CD8-positive, alpha-beta memory T cell (primary cell): ENCODE results near the gene VIPAS39. TPM values are rescaled to one million over a fixed set of nuclear protein-coding genes. Genes with fewer than 3 reads are reported as not detected.

Source experiments
- CTCF ChIA-PET: fragments of 350-600 bp; sonication (Branson Sonifier 250); formaldehyde crosslinking; loops from one replicate; lab custom pipeline; 2021; ENCODE audit warnings: antibody characterized with exemption; lab: Charles Lee
- POLR2A ChIA-PET: fragments of 350-600 bp; sonication (Branson Sonifier 250); formaldehyde crosslinking; loops from one replicate; lab custom pipeline; 2021; ENCODE audit warnings: antibody characterized with exemption; lab: Charles Lee
- DNase-seq, 5 donors: peaks; one replicate each; pipeline versions ENCODE4 v3.0.0 to v3.0.0-alpha.2; 2020 to 2022; ENCODE audit warnings: mixed read lengths in 1 of 5
- H3K27ac ChIP-seq: one replicate; pipeline ENCODE4 v1.7.0; 2013; ENCODE audit warnings: low read depth, mild to moderate bottlenecking, low read length, moderate library complexity
- H3K27me3 ChIP-seq: 2 replicates; pipeline ENCODE4 v1.7.0; 2013; ENCODE audit warnings: low read length, mild to moderate bottlenecking; ENCODE audit not compliant: insufficient read depth, poor library complexity, severe bottlenecking
- H3K36me3 ChIP-seq: 2 replicates; pipeline ENCODE4 v1.7.0; 2013; ENCODE audit warnings: mild to moderate bottlenecking, low read length, moderate library complexity; ENCODE audit not compliant: insufficient read depth
- H3K4me1 ChIP-seq: 2 replicates; pipeline ENCODE4 v1.7.0; 2013; ENCODE audit warnings: mild to moderate bottlenecking, low read length, moderate library complexity; ENCODE audit not compliant: insufficient read depth
- H3K4me3 ChIP-seq: 2 replicates; pipeline ENCODE4 v1.7.0; 2013; ENCODE audit warnings: mild to moderate bottlenecking, low read length
- H3K9me3 ChIP-seq: 2 replicates; pipeline ENCODE4 v1.7.0; 2013; ENCODE audit warnings: mild to moderate bottlenecking, low read length
- H3K27ac Mint-ChIP-seq, 8 donors: one replicate each; pipeline ENCODE4 v1.8.0; 2020 to 2021; ENCODE audit warnings: mixed read lengths in 8 of 8, mild to moderate bottlenecking in 6 of 8, inconsistent platforms in 3 of 8, moderate library complexity in 3 of 8
- H3K27me3 Mint-ChIP-seq, 2 donors: one replicate each; pipeline ENCODE4 v1.8.0; 2020 to 2021; ENCODE audit warnings: mixed read lengths in 2 of 2, mild to moderate bottlenecking in 1 of 2, moderate library complexity in 1 of 2
- H3K36me3 Mint-ChIP-seq, 3 donors: one replicate each; pipeline ENCODE4 v1.8.0; 2020 to 2021; ENCODE audit warnings: mixed read lengths in 3 of 3, inconsistent platforms in 1 of 3, mild to moderate bottlenecking in 1 of 3
- H3K4me1 Mint-ChIP-seq, 3 donors: one replicate each; pipeline ENCODE4 v1.8.0; 2020 to 2021; ENCODE audit warnings: mixed read lengths in 3 of 3, inconsistent platforms in 1 of 3, mild to moderate bottlenecking in 1 of 3
- H3K4me3 Mint-ChIP-seq, 7 donors: one replicate each; pipeline ENCODE4 v1.8.0; 2020 to 2021; ENCODE audit warnings: mixed read lengths in 7 of 7, mild to moderate bottlenecking in 6 of 7, moderate library complexity in 4 of 7, inconsistent platforms in 2 of 7
- H3K9me3 Mint-ChIP-seq, 5 donors: one replicate each; pipeline ENCODE4 v1.8.0; 2020 to 2022; ENCODE audit warnings: mixed read lengths in 5 of 5, mild to moderate bottlenecking in 3 of 5, moderate library complexity in 2 of 5, inconsistent platforms in 1 of 5
- polyA plus RNA-seq: library from polyadenylated mRNA; unstranded; fragments of 300-500 nt; fragmentation: Illumina TruSeq; gene quantifications from one replicate; pipeline ENCODE4 v1.2.3, GENCODE V29; 2021
- total RNA-seq, 2 experiments: library from RNA; stranded (reverse); gene quantifications; one replicate each; pipeline ENCODE4 v1.2.3, GENCODE V29; 2021

Gene VIPAS39
- total and polyA plus RNA-seq, 3 experiments from 2014 or later, result 9.8 to 19.6 (median 18.7) TPM

DNA sequence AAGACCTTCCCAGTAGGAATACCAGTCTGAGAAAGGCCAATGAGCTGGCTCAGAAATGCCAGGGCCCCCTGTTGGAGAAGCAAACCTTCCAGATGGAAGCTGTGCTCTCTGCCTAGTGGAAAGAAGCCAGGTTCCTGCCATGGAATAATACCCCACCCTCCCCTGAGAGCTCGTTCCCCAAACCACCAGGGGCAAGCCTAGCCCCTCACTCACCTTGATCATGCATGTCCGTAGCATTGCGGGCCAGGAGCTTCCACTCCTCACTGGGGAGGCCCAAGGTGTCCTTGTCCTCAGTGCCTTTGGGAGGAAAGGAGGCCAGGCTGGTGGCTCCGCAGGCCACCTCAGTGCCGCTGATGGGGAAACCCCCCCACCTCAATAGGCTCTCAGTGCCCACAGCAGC is 20.6 kb upstream of the VIPAS39 start:
- Mint-ChIP-seq H3K4me1 (no peaks in the 10 kb centered on the region), H3K27ac (peak overlapping the region in 2 of 8 donors; percentile 20 to 34), H3K36me3 (no peaks in the 10 kb centered on the region), H3K27me3 (peaks cover 0 to 3% of the 10 kb centered on the region in 2 donors), H3K9me3 (no peaks in the 10 kb centered on the region), H3K4me3 (no peak overlapping the region)
- Histone ChIP-seq H3K27ac (no peak overlapping the region), H3K27me3 (no peaks in the 10 kb centered on the region), H3K36me3 (no peaks in the 10 kb centered on the region), H3K9me3 (no peaks in the 10 kb centered on the region), H3K4me3 (no peak overlapping the region), H3K4me1 (no peaks in the 10 kb centered on the region)
- CTCF ChIA-PET, result no interaction called here
- no peak for DNase-seq
- POLR2A ChIA-PET, result interaction anchor here (0.6 kb wide), 1 partner anchor 10 kb away, joined by 3 read pairs; no protein-coding TSS in a partner anchor

DNA sequence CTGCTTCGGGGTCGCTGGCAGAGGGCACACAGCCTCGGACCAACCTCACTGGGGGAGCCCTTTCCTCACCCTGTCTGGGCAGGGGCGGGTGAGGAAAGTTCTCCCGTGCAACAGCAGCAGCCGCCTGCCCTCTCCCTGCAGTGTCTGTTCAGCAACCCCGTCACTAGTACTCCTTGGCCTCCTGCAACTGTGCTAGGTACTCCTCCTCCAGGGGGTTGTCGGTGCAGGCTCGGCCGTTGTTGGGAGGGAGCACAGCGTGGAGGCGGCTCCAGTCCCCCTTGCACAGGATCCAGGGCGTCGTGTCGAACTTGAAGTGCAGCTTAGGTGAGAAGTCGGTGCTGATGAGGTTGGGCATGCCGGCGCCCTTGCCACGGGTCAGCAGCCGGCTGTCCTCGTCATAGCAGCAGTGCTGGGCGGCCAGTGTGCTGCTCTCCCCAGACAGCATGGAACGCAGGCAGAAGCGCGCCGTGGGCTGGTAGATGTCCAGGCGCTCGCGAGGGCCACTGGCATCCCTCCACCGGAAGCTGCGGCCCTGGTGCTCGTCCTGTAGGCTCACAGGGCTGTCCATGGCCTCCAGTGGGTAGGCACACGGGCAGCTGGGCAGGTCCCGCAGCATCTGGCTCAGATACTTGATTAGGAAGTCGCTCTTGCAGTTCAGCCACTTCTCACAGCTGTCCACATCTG is 18.2 kb upstream of the VIPAS39 start:
- Histone ChIP-seq H3K4me3 (no peak overlapping the region), H3K9me3 (no peaks in the 10 kb centered on the region), H3K36me3 (no peaks in the 10 kb centered on the region), H3K27me3 (no peaks in the 10 kb centered on the region), H3K27ac (no peak overlapping the region), H3K4me1 (no peaks in the 10 kb centered on the region)
- Mint-ChIP-seq H3K4me3 (no peak overlapping the region), H3K4me1 (no peaks in the 10 kb centered on the region), H3K9me3 (no peaks in the 10 kb centered on the region), H3K27ac (no peak overlapping the region), H3K36me3 (no peaks in the 10 kb centered on the region), H3K27me3 (peaks cover 0 to 3% of the 10 kb centered on the region in 2 donors)
- POLR2A ChIA-PET, result no interaction called here
- CTCF ChIA-PET, result no interaction called here
- no peak for DNase-seq

DNA sequence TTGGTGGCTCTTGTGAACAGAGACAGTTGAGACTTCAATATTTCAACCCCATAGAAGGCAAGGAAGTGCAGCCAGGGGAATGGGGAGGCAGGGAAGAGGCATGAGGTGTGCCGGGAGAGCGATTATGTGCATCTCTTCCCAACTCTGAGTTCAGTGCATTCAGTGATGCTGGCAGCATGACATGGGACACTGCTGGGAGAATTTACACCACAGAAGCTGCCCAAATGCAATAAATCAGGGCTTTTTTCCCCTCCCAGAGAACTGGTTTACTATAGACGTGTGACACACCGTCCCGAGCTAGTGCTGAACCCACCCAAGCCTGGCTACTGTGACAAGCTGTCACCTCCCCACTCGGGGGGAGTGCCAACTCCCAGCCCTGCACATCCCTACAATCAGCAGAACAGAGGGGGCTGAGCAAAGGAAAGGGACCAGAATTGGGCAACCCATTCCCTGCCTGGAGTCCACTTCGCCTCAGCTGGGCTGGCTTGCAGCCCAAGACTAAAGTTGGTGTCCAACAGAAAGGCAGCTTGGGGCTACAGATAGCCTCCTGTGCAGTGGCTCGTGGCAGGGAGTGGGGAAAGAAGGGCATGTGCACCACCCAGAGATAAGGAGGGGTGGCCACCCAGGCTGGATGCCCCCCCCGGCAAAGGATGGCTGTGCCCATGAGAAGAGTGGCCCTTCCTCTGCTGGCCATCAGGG is 17.2 kb upstream of the VIPAS39 start:
- H3K4me3 Mint-ChIP-seq, result no peak overlapping the region
- Histone ChIP-seq H3K27ac (no peak overlapping the region), H3K36me3 (no peaks in the 10 kb centered on the region), H3K27me3 (no peaks in the 10 kb centered on the region), H3K4me3 (no peak overlapping the region), H3K9me3 (no peaks in the 10 kb centered on the region), H3K4me1 (no peaks in the 10 kb centered on the region)
- H3K4me1 Mint-ChIP-seq, result no peaks in the 10 kb centered on the region
- CTCF ChIA-PET, result no interaction called here
- H3K36me3 Mint-ChIP-seq, result peaks cover 0 to 2% (median under 1%) of the 10 kb centered on the region in 3 donors
- peak overlapping the region in 1 of 8 donors; percentile 74 for H3K27ac Mint-ChIP-seq
- H3K9me3 Mint-ChIP-seq, result no peaks in the 10 kb centered on the region
- POLR2A ChIA-PET, result no interaction called here
- DNase-seq, result no peak
- peaks cover 0 to 3% of the 10 kb centered on the region in 2 donors for H3K27me3 Mint-ChIP-seq

DNA sequence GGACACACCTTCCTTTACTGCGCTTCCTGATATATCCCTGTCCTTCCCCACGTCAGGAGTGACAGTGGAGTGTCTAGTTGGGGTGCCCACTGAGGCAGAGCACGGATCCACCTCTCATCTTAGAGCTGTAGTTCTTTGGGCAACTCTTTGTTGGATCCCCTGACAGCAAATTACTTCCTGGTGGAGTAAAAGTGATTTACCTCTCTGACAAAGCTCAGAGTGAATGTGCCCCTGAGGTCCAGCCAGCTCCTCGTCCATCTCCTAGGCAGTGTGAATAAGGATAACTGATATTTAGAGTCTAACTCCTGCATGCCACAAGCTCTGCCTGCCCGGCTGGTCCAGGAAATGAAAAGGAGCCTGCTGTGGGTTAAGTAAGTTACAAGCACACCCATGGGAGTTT is 16.5 kb upstream of the VIPAS39 start:
- Histone ChIP-seq H3K4me1 (no peaks in the 10 kb centered on the region), H3K27ac (no peak overlapping the region)
- CTCF ChIA-PET, result no interaction called here

DNA sequence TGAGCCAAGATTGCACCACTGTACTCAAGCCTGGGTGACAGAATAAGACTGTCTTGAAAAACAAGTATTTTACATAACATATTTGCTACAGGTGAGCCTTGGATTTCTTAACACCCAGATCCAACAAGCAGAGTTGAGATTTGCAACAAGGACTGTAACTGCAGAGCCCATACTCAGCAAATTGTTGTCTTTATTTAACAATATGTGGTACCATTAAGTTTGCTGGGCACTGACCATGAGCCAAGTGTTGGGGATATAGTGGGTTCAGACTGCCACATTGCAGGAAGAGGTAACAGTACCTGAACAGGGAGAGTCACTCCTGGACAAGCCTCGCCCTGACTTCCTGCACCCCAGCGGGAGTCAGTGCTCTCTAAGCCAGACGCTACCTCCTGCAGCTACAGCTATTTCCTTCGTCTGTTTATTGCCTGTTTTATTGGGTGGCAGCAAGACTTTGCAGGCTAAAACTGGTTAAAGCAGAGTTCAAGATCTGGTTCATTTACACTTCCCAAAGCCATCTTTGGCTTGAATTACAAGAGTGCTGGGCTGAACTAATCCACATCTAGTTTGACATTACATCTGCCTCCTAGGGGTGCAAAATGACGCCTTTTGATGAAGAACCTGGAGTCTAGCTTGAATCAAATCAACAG is 12.9 kb upstream of the VIPAS39 start:
- no peak overlapping the region for H3K4me3 Mint-ChIP-seq
- Histone ChIP-seq H3K27ac (no peak overlapping the region), H3K27me3 (no peaks in the 10 kb centered on the region), H3K4me3 (no peak overlapping the region), H3K4me1 (no peaks in the 10 kb centered on the region), H3K36me3 (peaks cover 14% of the 10 kb centered on the region), H3K9me3 (no peaks in the 10 kb centered on the region)
- ChIA-PET CTCF (no interaction called here), POLR2A (no interaction called here)
- H3K27me3 Mint-ChIP-seq, result no peaks in the 10 kb centered on the region
- no peaks in the 10 kb centered on the region for H3K9me3 Mint-ChIP-seq
- H3K36me3 Mint-ChIP-seq, result peaks cover 7 to 41% (median 21%) of the 10 kb centered on the region in 3 donors
- H3K4me1 Mint-ChIP-seq, result no peaks in the 10 kb centered on the region
- H3K27ac Mint-ChIP-seq, result no peak overlapping the region
- no peak for DNase-seq

More for the DNA sequence above, 16.5 kb upstream of the VIPAS39 start:
- Histone ChIP-seq H3K27me3 (no peaks in the 10 kb centered on the region), H3K9me3 (no peaks in the 10 kb centered on the region), H3K4me3 (no peak overlapping the region), H3K36me3 (no peaks in the 10 kb centered on the region)
- peaks cover 0 to 3% of the 10 kb centered on the region in 2 donors for H3K27me3 Mint-ChIP-seq
- DNase-seq, result no peak
- H3K27ac Mint-ChIP-seq, result no peak overlapping the region
- no peak overlapping the region for H3K4me3 Mint-ChIP-seq
- H3K9me3 Mint-ChIP-seq, result no peaks in the 10 kb centered on the region
- peaks cover 4 to 9% (median 5%) of the 10 kb centered on the region in 3 donors for H3K36me3 Mint-ChIP-seq
- POLR2A ChIA-PET, result no interaction called here
- no peaks in the 10 kb centered on the region for H3K4me1 Mint-ChIP-seq

DNA sequence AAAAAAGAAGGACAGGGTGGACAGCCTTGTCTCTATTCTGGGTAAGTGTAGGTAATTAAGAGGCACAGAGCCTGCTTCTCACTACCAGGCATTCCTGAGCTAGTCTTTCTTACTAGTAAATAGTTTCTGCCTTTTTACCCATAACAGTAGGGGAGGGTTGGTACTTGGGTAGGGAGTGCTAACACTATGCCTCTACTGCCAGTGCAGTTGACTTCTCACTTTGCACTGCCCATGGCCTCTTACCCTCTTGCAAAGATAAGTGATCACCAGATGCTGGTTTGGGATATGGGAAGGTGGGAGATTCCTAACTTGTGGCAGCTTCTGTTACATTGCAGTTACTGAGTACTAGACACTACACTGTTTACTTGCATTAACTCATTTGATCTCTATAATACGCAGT is 12.1 kb upstream of the VIPAS39 start:
- no peaks in the 10 kb centered on the region for H3K9me3 Mint-ChIP-seq
- H3K4me1 Mint-ChIP-seq, result no peaks in the 10 kb centered on the region
- DNase-seq, result no peak
- Histone ChIP-seq H3K9me3 (no peaks in the 10 kb centered on the region), H3K27ac (no peak overlapping the region), H3K27me3 (no peaks in the 10 kb centered on the region), H3K4me1 (no peaks in the 10 kb centered on the region), H3K4me3 (no peak overlapping the region), H3K36me3 (peaks cover 22% of the 10 kb centered on the region)
- no peak overlapping the region for H3K4me3 Mint-ChIP-seq
- ChIA-PET POLR2A (no interaction called here), CTCF (no interaction called here)
- H3K27me3 Mint-ChIP-seq, result no peaks in the 10 kb centered on the region
- peak overlapping the region in 1 of 8 donors; percentile 41 for H3K27ac Mint-ChIP-seq
- peaks cover 7 to 49% (median 26%) of the 10 kb centered on the region in 3 donors for H3K36me3 Mint-ChIP-seq

DNA sequence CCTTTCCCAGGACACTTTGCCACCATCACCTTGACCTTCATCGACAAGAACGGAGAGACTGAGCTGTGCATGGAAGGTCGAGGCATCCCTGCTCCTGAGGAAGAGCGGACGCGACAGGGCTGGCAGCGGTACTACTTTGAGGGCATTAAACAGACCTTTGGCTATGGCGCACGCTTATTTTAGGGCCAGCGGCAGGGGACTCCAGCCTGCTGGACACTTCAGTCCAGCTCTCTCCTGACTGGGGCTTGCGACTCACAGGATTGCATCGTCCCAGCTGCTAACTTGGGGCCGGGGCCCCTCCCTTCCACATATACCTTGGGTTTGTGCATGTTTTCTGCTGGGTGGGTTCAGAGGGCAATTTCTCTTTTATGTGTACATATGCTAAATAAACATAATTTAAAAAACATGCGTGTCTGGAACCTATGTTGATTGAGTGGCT is 11.7 kb upstream of the VIPAS39 start:
- Histone ChIP-seq H3K27ac (no peak overlapping the region), H3K4me1 (no peaks in the 10 kb centered on the region), H3K9me3 (no peaks in the 10 kb centered on the region), H3K36me3 (peaks cover 27% of the 10 kb centered on the region), H3K27me3 (no peaks in the 10 kb centered on the region), H3K4me3 (no peak overlapping the region)
- H3K27ac Mint-ChIP-seq, result peak overlapping the region in 2 of 8 donors; percentile 36 to 41
- no peak overlapping the region for H3K4me3 Mint-ChIP-seq
- ChIA-PET CTCF (interaction anchor here (0.7 kb wide), 1 partner anchor 11 kb away, joined by 3 read pairs; no protein-coding TSS in a partner anchor), POLR2A (no interaction called here)
- no peaks in the 10 kb centered on the region for H3K27me3 Mint-ChIP-seq
- no peaks in the 10 kb centered on the region for H3K4me1 Mint-ChIP-seq
- peaks cover 7 to 53% (median 28%) of the 10 kb centered on the region in 3 donors for H3K36me3 Mint-ChIP-seq
- no peaks in the 10 kb centered on the region for H3K9me3 Mint-ChIP-seq
- DNase-seq, result no peak

DNA sequence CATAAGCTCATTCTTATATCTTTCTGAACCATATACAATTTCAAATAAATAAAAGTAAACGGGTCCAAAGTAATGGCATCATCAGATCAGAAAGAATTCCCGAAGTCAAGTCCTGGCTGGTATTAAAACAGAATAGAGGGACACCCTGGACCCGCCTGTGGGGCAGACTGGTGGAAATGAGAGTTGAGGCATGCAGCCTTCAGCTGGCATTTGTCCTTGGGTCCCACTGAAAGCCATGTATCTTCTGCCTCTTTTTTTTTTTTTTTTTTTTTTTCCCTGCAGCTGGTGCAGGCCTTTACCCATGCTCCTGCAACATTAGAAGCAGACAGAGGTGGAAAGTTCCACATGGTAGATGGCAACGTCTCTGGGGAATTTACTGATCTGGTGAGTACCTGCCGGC is 10.4 kb upstream of the VIPAS39 start:
- Histone ChIP-seq H3K27ac (no peak overlapping the region), H3K4me3 (no peak overlapping the region), H3K9me3 (no peaks in the 10 kb centered on the region), H3K27me3 (no peaks in the 10 kb centered on the region), H3K36me3 (peaks cover 37% of the 10 kb centered on the region), H3K4me1 (no peaks in the 10 kb centered on the region)
- ChIA-PET POLR2A (no interaction called here), CTCF (no interaction called here)
- Mint-ChIP-seq H3K36me3 (peaks cover 7 to 64% (median 28%) of the 10 kb centered on the region in 3 donors), H3K27me3 (no peaks in the 10 kb centered on the region), H3K9me3 (no peaks in the 10 kb centered on the region), H3K4me3 (no peak overlapping the region), H3K4me1 (no peaks in the 10 kb centered on the region), H3K27ac (no peak overlapping the region)
- DNase-seq, result no peak
